Esophagus squamous epithelium (tissue), 4 donors: ENCODE measurements around the gene MYO15A.

Experiments used
- CTCF ChIP-seq, 6 experiments: fragments of 450-650 bp in 4 of 6; fragments of 200-600 bp in 2 of 6; sonication (generic) in 2 of 6; IDR thresholded peaks; one replicate each; pipeline ENCODE4 v1.5.1; 2016 to 2019; ENCODE audit warnings: antibody characterized with exemption in 6 of 6, mild to moderate bottlenecking in 4 of 6, moderate library complexity in 4 of 6
- POLR2A ChIP-seq, 4 donors: fragments of 450-650 bp; IDR thresholded peaks; one replicate each; pipeline ENCODE4 v1.6.1; 2017; ENCODE audit warnings: antibody characterized with exemption in 4 of 4, mild to moderate bottlenecking in 4 of 4, moderate library complexity in 3 of 4

- TF ChIP-seq CTCF (IDR thresholded peaks at IDR 0.05) (no peak), POLR2A (IDR thresholded peaks at IDR 0.05) (no peak)
Measured at GRCh38 chr17:18139949-18140348, 31.4 kb downstream of the MYO15A start.
